GM23248 (cell line): ENCODE measurements around the gene CEMIP2. TPM values are rescaled to one million over a fixed set of nuclear protein-coding genes. Genes with fewer than 3 reads are reported as not detected.
A peak's percentile ranks its signal among the peaks of the same experiment; 100 is the strongest.

Experiments
- DNase-seq: peaks from one replicate; pipeline ENCODE4 v3.0.0-alpha.2; 2015
- H2AFZ ChIP-seq: fragments of 200-600 bp; sonication (generic); 2 replicates; pipeline ENCODE4 v1.6.1; 2016; ENCODE audit warnings: antibody characterized with exemption
- H3F3A ChIP-seq: fragments of 200-600 bp; sonication (generic); 2 replicates; pipeline ENCODE4 v1.6.1; 2016; ENCODE audit warnings: mild to moderate bottlenecking, antibody characterized with exemption, mixed run types; ENCODE audit not compliant: insufficient read depth
- H3K27ac ChIP-seq: fragments of 200-600 bp; sonication (generic); 2 replicates; pipeline ENCODE4 v1.5.1; 2016; ENCODE audit warnings: mild to moderate bottlenecking
- H3K27me3 ChIP-seq: fragments of 200-600 bp; sonication (generic); replicated peaks from 2 replicates; pipeline ENCODE4 v1.6.1; 2016; ENCODE audit warnings: mild to moderate bottlenecking; ENCODE audit not compliant: insufficient read depth
- H3K36me3 ChIP-seq: fragments of 200-600 bp; sonication (generic); 2 replicates; pipeline ENCODE4 v1.6.1; 2016; ENCODE audit warnings: low read depth, mild to moderate bottlenecking
- H3K4me1 ChIP-seq: fragments of 200-600 bp; sonication (generic); 2 replicates; pipeline ENCODE4 v1.6.1; 2016; ENCODE audit warnings: mild to moderate bottlenecking; ENCODE audit not compliant: insufficient read depth
- H3K4me2 ChIP-seq: fragments of 200-600 bp; sonication (generic); one replicate; pipeline ENCODE4 v1.6.1; 2016; ENCODE audit warnings: mild to moderate bottlenecking; ENCODE audit not compliant: unreplicated experiment
- H3K4me3 ChIP-seq: fragments of 200-600 bp; sonication (generic); 2 replicates; pipeline ENCODE4 v1.5.1; 2016; ENCODE audit warnings: mild to moderate bottlenecking
- H3K79me2 ChIP-seq: fragments of 200-600 bp; sonication (generic); 2 replicates; pipeline ENCODE4 v1.6.1; 2016; ENCODE audit warnings: mild to moderate bottlenecking; ENCODE audit not compliant: insufficient read depth
- H3K9ac ChIP-seq: fragments of 200-600 bp; sonication (generic); 2 replicates; pipeline ENCODE4 v1.6.1; 2016; ENCODE audit warnings: mild to moderate bottlenecking
- H3K9me2 ChIP-seq: fragments of 200-600 bp; sonication (generic); 2 replicates; pipeline ENCODE4 v1.6.1; 2016; ENCODE audit warnings: mixed run types, mild to moderate bottlenecking, moderate library complexity; ENCODE audit not compliant: insufficient read depth
- H3K9me3 ChIP-seq: fragments of 200-600 bp; sonication (generic); one replicate; pipeline ENCODE4 v1.6.1; 2017; ENCODE audit warnings: low read depth
- H4K20me1 ChIP-seq: fragments of 200-600 bp; sonication (generic); 2 replicates; pipeline ENCODE4 v1.6.0; 2016; ENCODE audit not compliant: insufficient read depth
- EZH2 ChIP-seq: fragments of 200-600 bp; sonication (generic); IDR thresholded peaks from 2 replicates; pipeline ENCODE4 v1.6.1; 2018; ENCODE audit warnings: antibody characterized with exemption, mild to moderate bottlenecking; ENCODE audit not compliant: insufficient read depth, poor library complexity, severe bottlenecking
- EZH2phosphoT487 ChIP-seq: fragments of 200-600 bp; sonication (generic); IDR thresholded peaks from 2 replicates; pipeline ENCODE4 v1.6.1; 2018; ENCODE audit warnings: antibody characterized with exemption, moderate library complexity, mild to moderate bottlenecking, low read depth; ENCODE audit not compliant: insufficient read depth
- WGBS, 2 experiments: methylation state at CpG; one replicate each; pipeline ENCODE4 v1.1.6; 2015 to 2017; ENCODE audit warnings: low lambda C conversion rate in 2 of 2, low coverage in 1 of 2; ENCODE audit errors: missing lambda C conversion rate in 2 of 2; 5-methylcytosine and 5-hydroxymethylcytosine counted together
- in situ Hi-C: fragments of 300-500 bp; cut with MboI; formaldehyde crosslinking; loops from 2 replicates; pipeline ENCODE4 v1.15.0; 2020
- polyA plus RNA-seq: library from polyadenylated mRNA; unstranded; fragments of >200 nt; fragmentation: Nextera tagmentation; extraction: Ambion mirVana; gene quantifications from 2 replicates; pipeline ENCODE4 v1.2.1, GENCODE V29; 2016
- total RNA-seq: library from RNA; depleted of rRNA; stranded (reverse); fragments of >200 nt; shearing (Covaris generic); gene quantifications from 2 replicates; pipeline ENCODE4 v1.2.3, GENCODE V29; 2014

CEMIP2 gene
- total and polyA plus RNA-seq, 2 experiments from 2014 or later = 12.7 to 40.4 TPM

GRCh38 chr9:71652480-71652879 is 115.8 kb downstream of the CEMIP2 start:
- DNase-seq = no peak
- H3K27ac ChIP-seq = no peak overlapping the region
- no peaks in the 10 kb centered on the region for H3K27me3 ChIP-seq
- H2AFZ ChIP-seq = no peak overlapping the region
- no peaks in the 10 kb centered on the region for H3K79me2 ChIP-seq
- TF ChIP-seq EZH2phosphoT487 = no peak
- TF ChIP-seq EZH2 = no peak
- H4K20me1 ChIP-seq = no peaks in the 10 kb centered on the region
- no peaks in the 10 kb centered on the region for H3K9me2 ChIP-seq
- no peaks in the 10 kb centered on the region; the same call in 1 of the 2 replicates for H3F3A ChIP-seq
- H3K9me3 ChIP-seq = no peaks in the 10 kb centered on the region
- no peak overlapping the region for H3K9ac ChIP-seq
- H3K4me3 ChIP-seq = no peak overlapping the region
- H3K36me3 ChIP-seq = no peaks in the 10 kb centered on the region
- in situ Hi-C loops = no loop called here
- no peak overlapping the region for H3K4me2 ChIP-seq
- H3K4me1 ChIP-seq = peaks cover 2% of the 10 kb centered on the region

- DNase-seq = no peak
- H3K27ac ChIP-seq = no peak overlapping the region
- peaks cover 3% of the 10 kb centered on the region; the same call in 1 of the 2 replicates for H3K27me3 ChIP-seq
- TF ChIP-seq EZH2 (no peak), EZH2phosphoT487 (no peak)
- 88 to 100% methylated on average over 1 of the region's 1 CpG for WGBS, 2 experiments
- no peak overlapping the region for H2AFZ ChIP-seq
- H3F3A ChIP-seq = no peaks in the 10 kb centered on the region; the same call in 1 of the 2 replicates
- no peak overlapping the region for H3K4me2 ChIP-seq
- no peaks in the 10 kb centered on the region for H3K79me2 ChIP-seq
- H4K20me1 ChIP-seq = no peaks in the 10 kb centered on the region
- no peaks in the 10 kb centered on the region for H3K36me3 ChIP-seq
- H3K9me2 ChIP-seq = no peaks in the 10 kb centered on the region
- no peak overlapping the region for H3K9ac ChIP-seq
- H3K4me1 ChIP-seq = peaks cover 9% of the 10 kb centered on the region
- no peak overlapping the region for H3K4me3 ChIP-seq
- no peaks in the 10 kb centered on the region for H3K9me3 ChIP-seq
- in situ Hi-C loops = no loop called here
Measured at GRCh38 chr9:71648453-71648852, 119.9 kb downstream of the CEMIP2 start.

GRCh38 chr9:71647094-71647591 is 121.2 kb downstream of the CEMIP2 start:
- Histone ChIP-seq H4K20me1 (no peaks in the 10 kb centered on the region), H3K4me2 (peak overlapping the region; percentile 48), H3K9me3 (no peaks in the 10 kb centered on the region), H3K79me2 (no peaks in the 10 kb centered on the region), H3K9me2 (no peaks in the 10 kb centered on the region), H2AFZ (no peak overlapping the region), H3K4me1 (peaks cover 9% of the 10 kb centered on the region), H3K27ac (no peak overlapping the region), H3K27me3 (peaks cover 3% of the 10 kb centered on the region; the same call in 1 of the 2 replicates), H3K4me3 (peak overlapping the region; percentile 27; the same call in 1 of the 2 replicates), H3K36me3 (no peaks in the 10 kb centered on the region), H3F3A (no peaks in the 10 kb centered on the region; the same call in 1 of the 2 replicates), H3K9ac (no peak overlapping the region)
- in situ Hi-C loops = no loop called here
- peak; percentile 72 for DNase-seq
- no peak for TF ChIP-seq EZH2
- TF ChIP-seq EZH2phosphoT487 = no peak
- WGBS, 2 experiments = 7 to 8% methylated on average over 7 of the region's 7 CpGs

GRCh38 chr9:71646131-71646530 is 122.2 kb downstream of the CEMIP2 start:
- Histone ChIP-seq H3K9ac (no peak overlapping the region), H3K4me1 (peaks cover 9% of the 10 kb centered on the region), H3K79me2 (no peaks in the 10 kb centered on the region), H4K20me1 (no peaks in the 10 kb centered on the region), H3K4me2 (no peak overlapping the region), H3K27me3 (peaks cover 3% of the 10 kb centered on the region; the same call in 1 of the 2 replicates), H3K9me3 (no peaks in the 10 kb centered on the region), H3K27ac (no peak overlapping the region), H3K36me3 (no peaks in the 10 kb centered on the region), H3K4me3 (no peak overlapping the region), H2AFZ (no peak overlapping the region), H3K9me2 (no peaks in the 10 kb centered on the region), H3F3A (no peaks in the 10 kb centered on the region; the same call in 1 of the 2 replicates)
- TF ChIP-seq EZH2 (no peak), EZH2phosphoT487 (no peak)
- in situ Hi-C loops = no loop called here
- DNase-seq = no peak
- 71 to 73% methylated on average over 1 of the region's 1 CpG for WGBS, 2 experiments
